ENCODE measurements around the gene ZNF410.

- TF ChIP-seq EZH2 (IDR thresholded peaks at IDR 0.05; ENCODE audit: low read length, unreplicated experiment) (no peak), CTCF (conservative IDR thresholded peaks at IDR 0.05; ENCODE audit: low read depth, low read length) (no peak)
These were observed 2.7 kb downstream of the ZNF410 start for GRCh38 chr14:73889376-73889775.

Data from PC-3 (cell line).